Measurements from ENCODE around the gene NOPCHAP1. TPM values are rescaled to one million over a fixed set of nuclear protein-coding genes. Genes with fewer than 3 reads are reported as not detected.

The NOPCHAP1 gene
- total RNA-seq, 1 experiment from 2014 or later = 25.6 TPM

DNA sequence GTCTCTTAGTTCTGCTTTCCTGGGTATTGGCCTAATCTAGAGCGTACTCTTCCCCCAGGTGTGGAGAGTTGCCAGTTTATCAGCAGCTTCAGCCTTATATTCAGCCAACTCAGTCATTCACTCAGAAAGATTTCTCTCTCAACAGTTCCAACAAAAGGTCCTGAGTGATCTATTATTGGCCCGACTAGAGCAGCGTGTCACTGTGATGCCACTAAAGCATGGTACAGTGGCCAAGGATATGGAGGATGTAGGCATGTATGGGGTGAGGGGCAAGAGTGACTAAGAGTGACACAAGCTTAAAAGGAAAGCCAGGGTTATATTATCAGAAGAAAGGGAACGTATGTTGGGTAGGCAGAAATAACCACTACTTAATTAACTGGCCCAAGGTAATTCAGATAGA is 4.8 kb downstream of the NOPCHAP1 start:
- Histone ChIP-seq H3K9me3 (ENCODE audit: control insufficient read depth in 1 of 2, insufficient read depth in 1 of 2, low read depth in 1 of 2, low read length in 2 of 2) (no peaks in the 10 kb centered on the region), H4K20me1 (ENCODE audit: insufficient read depth) (peaks cover 3% of the 10 kb centered on the region; the same call in 1 of the 2 replicates), H3K9ac (ENCODE audit: low read length) (no peak overlapping the region), H3K9me2 (ENCODE audit: insufficient read depth) (no peaks in the 10 kb centered on the region), H3K4me1 (ENCODE audit: control insufficient read depth in 1 of 2, insufficient read depth in 2 of 2, low read length in 2 of 2) (peaks cover 5 to 9% of the 10 kb centered on the region in 2 experiments; a peak in 3 of 4 replicates), H2AFZ (ENCODE audit: low read depth, low read length, poor library complexity, severe bottlenecking) (no peak overlapping the region), H3K4me2 (ENCODE audit: low read length) (no peak overlapping the region), H3K27me3 (ENCODE audit: insufficient read depth, low read length) (no peaks in the 10 kb centered on the region), H3K36me3 (ENCODE audit: control insufficient read depth in 1 of 2, insufficient read depth in 2 of 2, low read length in 2 of 2) (peaks cover 29 to 59% of the 10 kb centered on the region in 2 experiments), H3K4me3 (replicated peaks in 1 of 2; ENCODE audit: low read depth in 1 of 2, low read length in 2 of 2) (no peak overlapping the region), H3K79me2 (ENCODE audit: insufficient read depth, low read length) (peaks cover 60% of the 10 kb centered on the region), H3K27ac (ENCODE audit: low read depth, low read length) (no peak overlapping the region)
- ChIA-PET CTCF (no interaction called here), POLR2A (no interaction called here), RAD21 (ENCODE audit: low non-redundant PET in 1 of 2, low total read pairs in 2 of 2, uncharacterized antibody in 2 of 2, unreplicated experiment in 2 of 2) (no interaction called here)
- TF ChIP-seq TCF7L2 (IDR thresholded peaks at IDR 0.05; ENCODE audit: borderline replicate concordance, extremely low read depth, insufficient read depth, insufficient read length) = no peak
- no peak for TF ChIP-seq ZFX (IDR thresholded peaks at IDR 0.05)
- no peak for TF ChIP-seq CEBPB (IDR thresholded peaks at IDR 0.05; ENCODE audit: low read depth)
- TF ChIP-seq POLR2A (IDR thresholded peaks at IDR 0.05; ENCODE audit: borderline replicate concordance, extremely low read depth, insufficient read depth, insufficient read length) = no peak
- TF ChIP-seq POLR2AphosphoS5 (IDR thresholded peaks at IDR 0.05; ENCODE audit: low read depth, low read length) = no peak
- no peak for TF ChIP-seq EGR1 (IDR thresholded peaks at IDR 0.05; ENCODE audit: low read depth)
- TF ChIP-seq JUND (IDR thresholded peaks at IDR 0.05) = no peak
- no peak for TF ChIP-seq ELF1 (IDR thresholded peaks at IDR 0.05; ENCODE audit: borderline replicate concordance, low read depth)
- no peak for TF ChIP-seq CTCF (IDR thresholded peaks at IDR 0.05 in 2 of 3, conservative IDR thresholded peaks at IDR 0.05 in 1 of 3; ENCODE audit: borderline replicate concordance in 1 of 3, insufficient read depth in 1 of 3, low read depth in 2 of 3, low read length in 2 of 3)
- TF ChIP-seq, protein P1, sequence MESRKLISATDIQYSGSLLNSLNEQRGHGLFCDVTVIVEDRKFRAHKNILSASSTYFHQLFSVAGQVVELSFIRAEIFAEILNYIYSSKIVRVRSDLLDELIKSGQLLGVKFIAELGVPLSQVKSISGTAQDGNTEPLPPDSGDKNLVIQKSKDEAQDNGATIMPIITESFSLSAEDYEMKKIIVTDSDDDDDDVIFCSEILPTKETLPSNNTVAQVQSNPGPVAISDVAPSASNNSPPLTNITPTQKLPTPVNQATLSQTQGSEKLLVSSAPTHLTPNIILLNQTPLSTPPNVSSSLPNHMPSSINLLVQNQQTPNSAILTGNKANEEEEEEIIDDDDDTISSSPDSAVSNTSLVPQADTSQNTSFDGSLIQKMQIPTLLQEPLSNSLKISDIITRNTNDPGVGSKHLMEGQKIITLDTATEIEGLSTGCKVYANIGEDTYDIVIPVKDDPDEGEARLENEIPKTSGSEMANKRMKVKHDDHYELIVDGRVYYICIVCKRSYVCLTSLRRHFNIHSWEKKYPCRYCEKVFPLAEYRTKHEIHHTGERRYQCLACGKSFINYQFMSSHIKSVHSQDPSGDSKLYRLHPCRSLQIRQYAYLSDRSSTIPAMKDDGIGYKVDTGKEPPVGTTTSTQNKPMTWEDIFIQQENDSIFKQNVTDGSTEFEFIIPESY (IDR thresholded peaks at IDR 0.05; ENCODE audit: extremely low read depth, insufficient replicate concordance, low read length) = no peak
- no peak for TF ChIP-seq FOSL1 (IDR thresholded peaks at IDR 0.05; ENCODE audit: low read depth)
- TF ChIP-seq, protein P2, sequence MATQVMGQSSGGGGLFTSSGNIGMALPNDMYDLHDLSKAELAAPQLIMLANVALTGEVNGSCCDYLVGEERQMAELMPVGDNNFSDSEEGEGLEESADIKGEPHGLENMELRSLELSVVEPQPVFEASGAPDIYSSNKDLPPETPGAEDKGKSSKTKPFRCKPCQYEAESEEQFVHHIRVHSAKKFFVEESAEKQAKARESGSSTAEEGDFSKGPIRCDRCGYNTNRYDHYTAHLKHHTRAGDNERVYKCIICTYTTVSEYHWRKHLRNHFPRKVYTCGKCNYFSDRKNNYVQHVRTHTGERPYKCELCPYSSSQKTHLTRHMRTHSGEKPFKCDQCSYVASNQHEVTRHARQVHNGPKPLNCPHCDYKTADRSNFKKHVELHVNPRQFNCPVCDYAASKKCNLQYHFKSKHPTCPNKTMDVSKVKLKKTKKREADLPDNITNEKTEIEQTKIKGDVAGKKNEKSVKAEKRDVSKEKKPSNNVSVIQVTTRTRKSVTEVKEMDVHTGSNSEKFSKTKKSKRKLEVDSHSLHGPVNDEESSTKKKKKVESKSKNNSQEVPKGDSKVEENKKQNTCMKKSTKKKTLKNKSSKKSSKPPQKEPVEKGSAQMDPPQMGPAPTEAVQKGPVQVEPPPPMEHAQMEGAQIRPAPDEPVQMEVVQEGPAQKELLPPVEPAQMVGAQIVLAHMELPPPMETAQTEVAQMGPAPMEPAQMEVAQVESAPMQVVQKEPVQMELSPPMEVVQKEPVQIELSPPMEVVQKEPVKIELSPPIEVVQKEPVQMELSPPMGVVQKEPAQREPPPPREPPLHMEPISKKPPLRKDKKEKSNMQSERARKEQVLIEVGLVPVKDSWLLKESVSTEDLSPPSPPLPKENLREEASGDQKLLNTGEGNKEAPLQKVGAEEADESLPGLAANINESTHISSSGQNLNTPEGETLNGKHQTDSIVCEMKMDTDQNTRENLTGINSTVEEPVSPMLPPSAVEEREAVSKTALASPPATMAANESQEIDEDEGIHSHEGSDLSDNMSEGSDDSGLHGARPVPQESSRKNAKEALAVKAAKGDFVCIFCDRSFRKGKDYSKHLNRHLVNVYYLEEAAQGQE (IDR thresholded peaks at IDR 0.05; ENCODE audit: low read depth) = no peak
- TF ChIP-seq SP1 (IDR thresholded peaks at IDR 0.05; ENCODE audit: low read depth) = no peak
- TF ChIP-seq EZH2phosphoT487 (IDR thresholded peaks at IDR 0.05; ENCODE audit: borderline replicate concordance) = no peak
- no peak for TF ChIP-seq ZNF274 (IDR thresholded peaks at IDR 0.05; ENCODE audit: low read depth, low read length)
- intact Hi-C loops (cut with micrococcal nuclease) = no loop called here
- DNase-seq (ENCODE audit: low read depth, low spot score) (no peak), ATAC-seq (no peak)
- no TSS peak for BruUV-seq (replicated peaks)
